Lower lobe of right lung (tissue), 2 donors: ENCODE results near the gene USP24. TPM values are rescaled to one million over a fixed set of nuclear protein-coding genes. Genes with fewer than 3 reads are reported as not detected.
A peak's percentile ranks its signal among the peaks of the same experiment; 100 is the strongest.

Experiments
- ATAC-seq, 2 donors: fragments of 200-7000 bp; cut with Tn5 transposase; one replicate each; pipeline ENCODE4 v1.9.1; 2020 to 2022; ENCODE audit warnings: mild to moderate bottlenecking in 2 of 2, moderate library complexity in 2 of 2
- DNase-seq: peaks from one replicate; pipeline ENCODE4 v3.0.0-alpha.2; 2020
- H3K27ac ChIP-seq: fragments of 200-600 bp; one replicate; pipeline ENCODE4 v1.8.0; 2022
- H3K27me3 ChIP-seq: fragments of 200-600 bp; one replicate; pipeline ENCODE4 v1.8.0; 2022; ENCODE audit warnings: low read depth
- H3K36me3 ChIP-seq: fragments of 200-600 bp; one replicate; pipeline ENCODE4 v1.8.0; 2022; ENCODE audit warnings: mild to moderate bottlenecking
- H3K4me1 ChIP-seq: fragments of 200-600 bp; one replicate; pipeline ENCODE4 v1.8.0; 2022
- H3K4me3 ChIP-seq: fragments of 200-600 bp; one replicate; pipeline ENCODE4 v1.8.0; 2022; ENCODE audit warnings: mild to moderate bottlenecking
- H3K9me3 ChIP-seq: fragments of 200-600 bp; one replicate; pipeline ENCODE4 v1.8.0; 2022
- CTCF ChIP-seq: fragments of 200-600 bp; IDR thresholded peaks from one replicate; pipeline ENCODE4 v1.8.0; 2022; ENCODE audit warnings: antibody characterized with exemption, mild to moderate bottlenecking
- intact Hi-C: fragments of 100-400 bp; cut with DNase I; formaldehyde crosslinking; loops from one replicate; pipeline ENCODE4 v1.11.0; 2022
- total RNA-seq: library from RNA; stranded (reverse); fragmentation: NEBNext Ultra II Directional; extraction: Animal tissue kit (Norgen Biotek cat#: 25700); gene quantifications from one replicate; pipeline ENCODE4 v1.2.1, GENCODE V29; 2021
- donor health status: DM: no; HTN: yes; CAD: no; lungs with severe emphysema.

USP24 gene
- total RNA-seq, 1 donor from 2014 or later = 37.6 TPM

GRCh38 chr1:55212349-55213150 is 2.6 kb downstream of the USP24 start:
- peaks cover 70% of the 10 kb centered on the region for H3K4me1 ChIP-seq
- intact Hi-C loops = no loop called here
- DNase-seq = no peak
- H3K36me3 ChIP-seq = no peaks in the 10 kb centered on the region
- H3K27ac ChIP-seq = peak overlapping the region; percentile 96
- no peaks in the 10 kb centered on the region for H3K9me3 ChIP-seq
- peak overlapping the region; percentile 82 for H3K4me3 ChIP-seq
- TF ChIP-seq CTCF = no peak
- no peak for ATAC-seq
- H3K27me3 ChIP-seq = no peaks in the 10 kb centered on the region

DNA sequence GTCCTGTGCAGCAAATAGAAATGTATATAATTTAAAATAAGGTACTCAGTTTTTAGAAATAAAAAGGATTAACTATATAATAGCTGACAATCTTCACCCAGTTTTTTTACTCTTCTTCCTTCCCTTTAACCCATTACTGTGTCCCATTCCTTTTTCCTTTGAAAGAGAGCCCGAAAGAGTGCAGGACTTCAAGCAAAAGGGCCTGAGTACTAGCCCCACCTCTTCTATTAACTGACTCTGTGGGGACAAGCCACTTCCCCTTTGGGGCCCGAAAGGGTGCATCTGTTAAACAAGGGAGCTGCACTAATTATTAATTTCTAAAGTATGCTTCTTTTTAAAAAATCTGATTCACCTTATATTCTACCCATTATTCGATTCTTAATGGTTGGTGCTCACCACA is 3.3 kb downstream of the USP24 start:
- no peak for ATAC-seq
- H3K27me3 ChIP-seq = no peaks in the 10 kb centered on the region
- no peaks in the 10 kb centered on the region for H3K36me3 ChIP-seq
- H3K4me3 ChIP-seq = peak overlapping the region; percentile 82
- no peak for TF ChIP-seq CTCF
- DNase-seq = no peak
- no peak overlapping the region for H3K27ac ChIP-seq
- intact Hi-C loops = no loop called here
- peaks cover 63% of the 10 kb centered on the region for H3K4me1 ChIP-seq
- no peaks in the 10 kb centered on the region for H3K9me3 ChIP-seq

DNA sequence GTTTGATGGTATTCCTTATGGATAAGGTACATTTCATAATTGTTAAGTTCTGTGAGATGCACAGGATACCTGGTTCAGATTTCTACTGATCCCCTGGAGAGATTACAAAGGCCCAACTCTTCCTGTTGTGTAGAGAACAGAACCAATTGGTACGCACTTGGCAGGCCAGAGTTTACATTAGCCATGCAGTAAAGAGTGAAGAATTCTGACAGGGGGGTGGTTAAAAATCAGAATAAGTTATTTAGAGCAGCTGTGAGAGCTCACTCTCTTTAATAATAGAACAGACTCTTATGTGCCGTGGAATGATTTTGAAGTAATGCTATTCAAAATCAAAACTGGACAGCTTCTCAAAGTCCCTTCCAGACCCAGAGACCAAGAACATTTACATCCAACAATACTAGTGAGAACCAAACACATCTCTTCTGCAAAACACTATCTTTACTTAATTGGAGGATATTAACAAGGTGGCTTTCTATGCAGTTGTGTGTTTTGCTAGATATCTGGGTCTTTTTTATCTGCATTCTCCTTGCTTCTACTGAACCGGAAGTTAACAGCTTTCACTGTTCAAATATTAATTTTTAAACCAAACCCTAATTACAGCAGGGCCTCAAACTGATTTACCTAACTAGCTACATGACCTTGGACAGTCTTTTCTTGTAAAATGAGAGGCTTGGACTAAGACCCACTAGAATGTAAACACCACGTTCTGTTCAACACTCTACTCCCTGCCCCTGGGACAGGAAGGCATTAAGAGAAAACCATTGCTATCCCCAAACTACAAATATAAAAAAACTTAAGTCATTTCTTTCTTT is 4.0 kb downstream of the USP24 start:
- Histone ChIP-seq H3K27me3 (no peaks in the 10 kb centered on the region), H3K4me3 (peak overlapping the region; percentile 13), H3K36me3 (no peaks in the 10 kb centered on the region), H3K9me3 (no peaks in the 10 kb centered on the region), H3K27ac (no peak overlapping the region), H3K4me1 (peaks cover 61% of the 10 kb centered on the region)
- no peak for DNase-seq
- ATAC-seq = no peak
- intact Hi-C loops = no loop called here
- TF ChIP-seq CTCF = no peak

DNA sequence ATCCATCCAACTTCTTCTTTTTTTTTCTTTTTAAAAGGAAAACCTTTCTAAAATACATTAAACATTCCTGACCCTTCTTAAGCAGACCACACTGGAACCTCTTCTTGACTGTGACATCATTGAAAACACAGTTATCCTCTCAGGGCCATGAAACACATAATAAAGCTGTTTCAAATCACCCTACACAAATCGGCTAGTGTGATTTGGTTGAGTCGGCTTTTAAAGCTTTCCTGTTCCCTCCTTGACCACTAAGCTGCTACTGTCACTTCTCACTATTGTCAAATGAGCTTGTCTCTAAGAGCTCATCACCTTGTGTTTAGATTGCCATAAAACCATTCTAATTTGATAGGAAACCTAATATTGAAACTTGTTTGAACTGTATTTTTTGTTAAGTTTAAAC is 5.9 kb downstream of the USP24 start:
- Histone ChIP-seq H3K27me3 (no peaks in the 10 kb centered on the region), H3K4me1 (peaks cover 74% of the 10 kb centered on the region), H3K27ac (no peak overlapping the region), H3K36me3 (no peaks in the 10 kb centered on the region), H3K4me3 (no peak overlapping the region), H3K9me3 (no peaks in the 10 kb centered on the region)
- DNase-seq (no peak), ATAC-seq (no peak)
- intact Hi-C loops = no loop called here
- no peak for TF ChIP-seq CTCF

GRCh38 chr1:55206210-55206609 is 9.0 kb downstream of the USP24 start:
- H3K36me3 ChIP-seq = no peaks in the 10 kb centered on the region
- intact Hi-C loops = no loop called here
- no peak for ATAC-seq
- no peak overlapping the region for H3K27ac ChIP-seq
- no peak overlapping the region for H3K4me3 ChIP-seq
- H3K4me1 ChIP-seq = peaks cover 54% of the 10 kb centered on the region
- H3K9me3 ChIP-seq = no peaks in the 10 kb centered on the region
- no peak for TF ChIP-seq CTCF
- no peak for DNase-seq
- no peaks in the 10 kb centered on the region for H3K27me3 ChIP-seq
